ENCODE measurements around the gene GPR141.

GRCh38 chr7:37738321-37738720, 54.8 kb downstream of the GPR141 start:
- TF ChIP-seq CTCF (IDR thresholded peaks at IDR 0.05; ENCODE audit: low read length) (no peak), EZH2phosphoT487 (IDR thresholded peaks at IDR 0.05; ENCODE audit: low read length) (no peak), EZH2 (optimal IDR thresholded peaks at IDR 0.05; ENCODE audit: low read depth, low read length) (no peak)

Data from MM.1S (cell line).